GM12864 (cell line): ENCODE measurements around the gene ASIC1.

Experiments
- DNase-seq: peaks from one replicate; pipeline ENCODE4 v3.0.0-alpha.2; 2011; ENCODE audit warnings: low read depth
- H3K4me3 ChIP-seq: 2 replicates; pipeline ENCODE4 v1.5.1; 2011; ENCODE audit warnings: mild to moderate bottlenecking, low read depth, low read length, control low read depth
- CTCF ChIP-seq: IDR thresholded peaks from 2 replicates; pipeline ENCODE4 v1.5.1; 2011; ENCODE audit warnings: low read depth, mild to moderate bottlenecking, moderate library complexity, low read length, control low read depth, inconsistent platforms; ENCODE audit errors: missing control alignments

Gene ASIC1

GRCh38 chr12:50049254-50050118 is 7.9 kb upstream of the ASIC1 start:
- no peak overlapping the region for H3K4me3 ChIP-seq
- DNase-seq = no peak
- TF ChIP-seq CTCF = no peak

- DNase-seq = no peak
- no peak overlapping the region for H3K4me3 ChIP-seq
- TF ChIP-seq CTCF = no peak
Measured at GRCh38 chr12:50050119-50050385, 7.3 kb upstream of the ASIC1 start.

GRCh38 chr12:50050410-50051098 is 6.8 kb upstream of the ASIC1 start:
- no peak for DNase-seq
- no peak for TF ChIP-seq CTCF
- no peak overlapping the region for H3K4me3 ChIP-seq

- TF ChIP-seq CTCF = no peak
Measured at GRCh38 chr12:50051101-50051806, 6.1 kb upstream of the ASIC1 start.

GRCh38 chr12:50052544-50052943 is 4.9 kb upstream of the ASIC1 start:
- TF ChIP-seq CTCF = no peak
- DNase-seq = no peak
- no peak overlapping the region for H3K4me3 ChIP-seq

More at GRCh38 chr12:50051101-50051806, 6.1 kb upstream of the ASIC1 start:
- DNase-seq = no peak
- H3K4me3 ChIP-seq = no peak overlapping the region

- TF ChIP-seq CTCF = no peak
- no peak overlapping the region for H3K4me3 ChIP-seq
- DNase-seq = no peak
Measured at GRCh38 chr12:50052964-50053363, 4.4 kb upstream of the ASIC1 start.
